Superior temporal gyrus (tissue), 1 donor: ENCODE measurements around the gene LATS2.

Source experiments
- DNase-seq: peaks from one replicate; pipeline ENCODE4 v3.0.0-alpha.2; 2016; ENCODE audit errors: extremely low spot score

Gene LATS2

GRCh38 chr13:21018220-21018619, 43.2 kb downstream of the LATS2 start:
- no peak for DNase-seq

DNA sequence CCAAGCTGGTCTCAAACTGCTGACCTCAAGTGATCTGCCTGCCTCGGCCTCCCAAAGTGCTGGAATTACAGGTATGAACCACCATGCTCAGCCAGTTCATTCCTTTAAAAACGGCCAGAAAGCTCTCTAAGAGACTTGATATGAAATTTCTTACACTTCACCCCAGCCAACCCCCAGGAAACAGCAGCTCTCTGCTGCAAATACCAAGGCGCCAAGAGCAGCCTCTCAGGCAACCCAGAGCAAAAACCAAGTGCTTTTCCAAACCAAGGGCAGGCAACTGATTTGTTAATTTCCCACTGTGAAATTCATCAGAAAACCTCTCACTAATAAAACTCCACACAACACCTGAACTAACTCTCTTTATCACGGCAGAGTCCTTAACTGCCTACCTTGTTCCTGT, 44.9 kb downstream of the LATS2 start:
- no peak for DNase-seq

DNA sequence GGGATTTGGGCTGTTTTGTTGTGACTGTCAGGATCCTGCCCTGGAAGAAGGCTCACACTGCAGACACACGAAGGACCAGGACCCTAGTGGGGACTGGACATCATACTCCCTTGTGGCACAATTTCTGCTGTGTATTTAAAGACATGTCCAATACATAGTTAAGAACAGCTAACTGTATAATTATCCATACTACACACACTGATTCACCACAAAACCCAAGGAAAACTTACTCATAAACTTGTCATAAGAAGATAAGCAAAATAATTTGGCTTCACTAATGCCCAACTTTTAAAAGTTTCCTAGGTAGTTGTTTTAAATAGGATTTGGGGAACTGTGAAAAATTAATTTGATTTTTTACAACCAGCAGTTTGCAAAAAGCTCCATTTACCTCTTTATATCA, 46.1 kb downstream of the LATS2 start:
- no peak for DNase-seq

- no peak for DNase-seq
Observed at GRCh38 chr13:21014502-21015170, 46.8 kb downstream of the LATS2 start.

GRCh38 chr13:21014139-21014501, 47.3 kb downstream of the LATS2 start:
- DNase-seq = no peak

DNA sequence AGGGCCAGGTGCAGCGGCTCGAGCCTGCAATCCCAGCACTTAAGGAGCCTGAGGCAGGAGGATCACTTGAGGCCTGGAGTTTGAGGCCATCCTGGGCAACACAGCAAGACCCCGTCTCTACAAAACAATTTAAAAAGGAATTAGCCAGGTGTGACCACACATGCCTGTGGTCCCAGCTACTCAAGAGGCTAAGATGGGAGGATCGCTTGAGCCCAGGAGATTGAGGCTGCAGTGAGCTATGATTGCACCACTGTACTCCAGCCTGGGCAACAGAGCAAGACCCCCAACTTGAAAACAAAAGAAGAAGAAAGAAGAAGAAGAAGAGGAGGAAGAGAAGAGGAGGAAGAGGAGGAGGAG, 47.7 kb downstream of the LATS2 start:
- no peak for DNase-seq

DNA sequence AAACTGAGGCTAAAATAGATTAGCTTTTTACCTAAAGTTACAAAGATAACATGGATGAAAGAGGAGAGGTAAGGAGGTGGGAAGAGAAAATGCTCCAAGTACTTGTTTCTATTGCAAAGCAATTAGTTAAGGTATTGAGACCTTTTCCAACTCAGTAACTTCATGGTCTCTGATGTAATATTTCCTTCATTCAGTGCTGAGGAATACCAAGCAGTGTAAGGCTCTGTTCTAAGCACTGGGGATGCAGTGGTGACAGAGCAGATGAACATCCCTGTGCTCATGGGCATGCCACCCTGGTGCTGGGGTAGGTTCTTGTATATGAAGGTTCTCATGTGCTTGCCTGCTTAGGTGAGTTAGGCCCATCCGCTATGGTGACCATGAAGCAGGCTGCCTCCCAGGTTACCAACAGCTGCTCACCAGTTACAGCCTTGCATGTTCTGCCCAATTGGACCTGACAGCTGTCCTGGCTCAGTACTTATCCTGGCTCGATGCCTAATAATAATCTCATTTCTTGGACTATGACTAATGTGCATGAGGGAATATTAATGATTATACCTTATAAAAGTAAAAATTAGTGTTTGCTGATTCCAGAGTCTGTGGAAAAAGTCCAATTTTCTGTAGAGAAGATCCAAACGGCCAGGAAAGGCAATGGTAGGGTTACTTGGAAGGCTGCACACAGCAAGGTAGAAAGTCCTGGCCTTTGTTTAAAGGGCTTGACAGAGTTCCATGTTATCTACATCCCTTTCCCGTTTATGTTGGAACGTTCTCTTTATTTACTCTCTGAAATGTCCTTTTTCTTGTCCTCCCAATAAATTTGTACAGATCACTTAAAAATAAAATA, 48.3 kb downstream of the LATS2 start:
- DNase-seq = no peak

GRCh38 chr13:21012211-21012610, 49.2 kb downstream of the LATS2 start:
- DNase-seq = no peak

DNA sequence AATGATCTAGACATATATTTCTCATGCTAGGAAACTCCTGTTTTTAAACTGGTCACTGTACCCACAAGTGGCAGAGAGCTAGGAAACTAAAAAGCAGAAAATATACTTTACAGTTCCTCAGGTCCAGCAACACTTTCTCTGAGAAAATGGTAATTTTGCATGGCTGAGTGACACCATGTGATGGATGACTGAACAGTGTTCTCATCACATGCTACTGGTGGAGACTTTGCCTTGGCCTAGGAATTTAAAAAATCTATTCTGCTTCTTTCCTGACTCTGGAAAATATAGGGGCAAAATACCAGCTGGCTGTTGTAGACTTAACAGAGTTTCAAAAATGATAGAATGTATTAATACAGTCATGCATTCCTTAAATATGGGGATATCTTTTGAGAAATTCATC, 50.0 kb downstream of the LATS2 start:
- no peak for DNase-seq

- DNase-seq = no peak
Observed at GRCh38 chr13:21010621-21011020, 50.8 kb downstream of the LATS2 start.

DNA sequence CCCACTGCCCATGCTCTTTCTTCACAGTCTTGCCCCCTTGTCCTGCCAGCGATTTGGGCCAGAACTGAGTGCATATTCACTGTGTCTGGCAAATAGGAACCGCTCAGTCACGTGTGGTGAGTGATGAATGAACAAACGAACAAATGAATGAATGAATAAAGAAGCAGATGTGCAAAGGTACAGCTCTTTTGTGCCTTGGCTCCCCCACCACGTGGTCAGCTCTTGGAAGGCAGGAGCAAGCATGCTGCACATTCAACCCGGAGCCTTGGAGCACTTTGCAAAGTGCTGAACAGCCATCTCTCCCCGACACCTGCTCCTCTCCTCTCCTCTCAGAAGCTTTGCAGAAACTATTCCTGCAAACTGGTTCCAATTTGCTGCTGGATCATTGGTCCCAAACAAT, 52.4 kb downstream of the LATS2 start:
- no peak for DNase-seq

GRCh38 chr13:21008026-21008425, 53.4 kb downstream of the LATS2 start:
- no peak for DNase-seq

DNA sequence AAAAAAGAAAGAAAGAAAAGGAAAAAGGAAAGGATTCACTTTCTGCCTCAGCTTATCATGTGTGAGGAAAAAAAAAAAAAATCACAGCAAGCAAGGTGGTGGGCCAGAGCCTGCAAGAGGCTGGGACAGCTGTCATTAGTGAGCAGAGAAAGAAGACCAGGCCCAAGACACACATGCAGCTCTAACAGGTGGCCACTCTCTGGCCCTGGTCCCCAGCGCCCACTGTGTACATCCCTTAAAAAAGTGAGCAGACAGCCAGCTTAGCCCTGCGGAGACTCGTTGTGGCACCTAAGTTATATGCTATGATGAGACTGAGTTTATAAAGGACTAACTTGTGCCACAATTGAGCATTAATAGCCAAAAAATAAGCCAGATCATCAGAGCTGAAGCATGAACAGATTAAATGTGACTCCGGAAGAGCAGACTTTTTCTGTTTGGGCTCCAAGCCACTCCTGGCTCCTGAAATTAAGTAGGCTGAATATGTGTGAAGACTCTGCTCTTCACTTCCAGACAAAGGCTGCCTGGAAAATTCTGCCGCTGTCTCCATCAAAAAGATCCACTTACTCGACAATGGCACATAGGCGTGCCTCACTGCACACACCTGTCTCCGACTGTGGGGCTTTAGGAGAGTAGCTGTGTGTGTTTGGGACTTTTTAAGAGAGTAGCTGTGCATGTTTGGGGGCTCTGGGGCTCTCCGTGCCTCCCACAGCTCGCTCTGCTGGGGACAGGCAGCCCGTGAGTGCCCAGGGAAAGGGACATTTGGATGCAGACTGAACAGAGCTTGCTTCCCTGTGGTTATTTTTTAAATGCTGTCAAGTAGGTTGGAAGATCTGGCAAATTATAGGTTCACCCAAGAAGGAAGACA, 55.0 kb downstream of the LATS2 start:
- no peak for DNase-seq

DNA sequence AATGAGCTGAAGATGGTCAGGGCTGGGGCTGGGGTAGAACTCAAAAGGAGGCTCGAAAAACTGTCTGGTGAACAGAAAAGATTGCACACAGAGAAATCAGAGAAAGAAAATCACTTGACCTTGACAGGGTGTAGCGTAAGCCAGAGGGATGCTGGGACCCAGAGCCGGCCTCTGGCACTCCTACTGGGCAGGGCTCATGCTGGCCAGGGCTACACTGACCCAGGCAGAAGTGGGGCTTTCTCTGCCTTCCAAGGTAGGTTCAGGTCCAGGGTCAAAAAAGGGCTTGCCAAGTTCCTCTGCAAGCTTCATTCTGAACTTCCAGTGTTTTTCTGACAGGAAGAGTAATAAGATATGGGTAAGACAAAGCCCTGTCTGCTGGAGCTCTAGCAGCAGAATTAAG, 56.2 kb downstream of the LATS2 start:
- DNase-seq = no peak

DNA sequence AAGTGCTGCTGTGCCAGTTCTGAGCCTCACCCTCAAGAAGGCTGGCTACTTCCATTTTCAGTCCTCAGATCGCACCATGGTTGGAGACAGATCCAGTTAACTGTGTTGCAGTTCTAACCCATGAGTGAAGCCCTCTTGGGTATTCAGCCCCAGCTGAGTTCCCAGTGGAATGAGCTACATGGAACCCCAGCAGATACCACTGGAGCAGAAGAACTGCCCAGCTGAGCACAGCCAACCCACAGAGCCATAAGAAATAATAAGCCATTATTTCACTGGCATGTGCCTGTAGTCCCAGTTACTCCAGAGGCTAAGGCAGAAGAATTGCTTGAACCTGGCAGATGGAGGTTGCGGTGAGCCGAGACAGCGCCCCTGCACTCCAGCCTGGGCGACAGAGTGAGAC, 59.9 kb downstream of the LATS2 start:
- no peak for DNase-seq

- no peak for DNase-seq
Observed at GRCh38 chr13:21000647-21001046, 60.7 kb downstream of the LATS2 start.

- no peak for DNase-seq
Observed at GRCh38 chr13:20998649-20999415, 62.6 kb downstream of the LATS2 start.

DNA sequence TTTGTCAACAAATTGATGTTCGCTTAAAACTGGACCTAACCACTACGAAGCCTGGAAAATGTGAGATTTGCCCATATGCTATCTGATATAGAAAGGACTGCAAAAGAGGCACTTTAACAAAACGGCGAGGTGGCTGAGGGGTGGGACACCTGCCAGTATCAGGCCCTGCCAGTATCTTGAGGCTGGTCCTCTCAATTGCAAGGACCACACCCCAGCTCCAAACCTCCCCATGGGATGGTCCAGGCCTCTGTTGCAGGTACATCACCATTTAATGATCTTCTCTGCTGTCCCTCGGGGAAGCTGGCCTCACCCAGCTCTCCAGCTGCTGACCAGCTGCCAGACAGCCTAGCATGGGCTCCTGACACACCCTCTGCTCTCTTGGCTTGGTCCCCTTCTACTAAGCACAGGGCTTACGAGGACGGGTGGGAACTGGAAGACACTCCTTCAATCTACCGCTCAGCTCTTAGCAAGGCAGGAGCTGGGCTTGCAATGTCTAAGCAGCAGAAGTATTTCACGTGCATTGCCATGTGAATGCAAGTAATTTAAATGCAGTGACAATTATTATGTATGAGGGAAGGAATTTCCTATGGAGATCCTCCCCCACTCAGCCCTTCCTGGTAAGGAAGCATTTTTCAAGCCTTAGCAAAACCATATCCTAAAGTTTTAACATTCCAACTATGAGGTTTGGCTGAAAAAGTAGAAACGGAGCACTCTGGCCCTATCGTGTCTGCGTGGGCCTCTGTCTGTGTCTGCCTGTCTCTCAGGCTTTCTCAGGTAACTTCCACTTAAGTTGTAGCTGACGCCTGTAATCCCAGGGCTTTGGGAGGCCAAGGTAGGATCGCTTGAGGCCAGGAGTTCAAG, 63.9 kb downstream of the LATS2 start:
- peak; percentile 49 for DNase-seq

DNA sequence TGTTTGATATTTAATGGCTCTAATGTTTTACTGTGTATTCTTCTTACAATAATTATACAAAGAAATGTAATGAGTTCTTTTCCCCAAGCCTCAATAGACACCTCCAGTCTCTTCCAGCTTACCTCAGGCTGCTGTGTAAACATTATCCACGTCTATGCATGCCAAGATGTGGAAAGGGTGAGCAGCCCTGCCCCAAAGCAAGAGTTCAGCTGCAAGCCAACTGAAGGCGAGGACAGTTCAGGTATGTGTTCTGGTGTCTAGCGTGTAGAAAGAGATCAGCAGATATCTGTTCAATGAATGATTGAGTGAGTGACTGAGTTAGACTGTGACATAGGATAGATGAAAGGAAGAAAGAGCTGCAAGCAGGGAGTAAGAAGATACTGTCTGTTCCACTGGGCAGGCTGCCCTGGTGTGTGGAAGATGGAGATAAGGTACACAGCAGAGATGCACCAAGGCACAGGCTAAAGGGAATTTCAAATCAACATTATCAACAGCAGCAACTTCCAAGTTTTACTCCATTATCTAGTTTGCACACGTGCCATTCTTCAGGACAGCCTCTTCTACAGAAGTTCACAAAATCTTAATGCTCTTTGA, 66.0 kb downstream of the LATS2 start:
- no peak for DNase-seq

DNA sequence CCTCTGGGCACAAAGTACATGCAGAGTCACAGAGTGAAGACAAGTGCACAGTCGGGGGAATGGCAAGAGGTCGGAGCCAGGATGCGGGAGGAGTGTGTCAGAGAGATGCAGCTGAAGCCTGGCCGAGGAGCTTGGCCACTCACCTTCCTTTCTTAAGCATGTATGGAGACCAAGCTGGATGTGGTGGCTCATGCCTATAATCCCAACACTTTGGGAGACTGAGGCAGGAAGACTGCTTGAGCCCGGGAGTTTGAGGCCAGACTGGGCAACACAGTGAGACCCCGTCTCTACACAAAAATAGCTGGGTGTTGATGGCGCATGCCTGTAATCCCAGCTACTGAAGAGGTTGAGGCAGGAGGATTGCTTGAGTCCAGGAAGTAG, 67.0 kb downstream of the LATS2 start:
- DNase-seq = no peak
